HG03460 (cell line): ENCODE results near the gene CLCA4.
"Not testable (repeated sequence)": the region's sequence is repeated elsewhere in the genome, so short reads cannot be mapped to it uniquely, and the experiment has no call there.

ENCODE experiments used
- ATAC-seq: cut with Tn5 transposase; IDR thresholded peaks from one replicate; pipeline ENCODE4 v1.9.1; 2021; ENCODE audit not compliant: unreplicated experiment

Gene CLCA4

GRCh38 chr1:86530211-86530845, 16.6 kb upstream of the CLCA4 start:
- no peak for ATAC-seq

- ATAC-seq, result no peak
These were observed 8.8 kb upstream of the CLCA4 start for GRCh38 chr1:86537928-86538695.

- ATAC-seq, result no peak
These were observed 8.1 kb upstream of the CLCA4 start for GRCh38 chr1:86538775-86539174.

- no peak for ATAC-seq
These were observed 5.0 kb upstream of the CLCA4 start for GRCh38 chr1:86541859-86542258.

GRCh38 chr1:86542631-86543030, 4.2 kb upstream of the CLCA4 start:
- ATAC-seq, result no peak

DNA sequence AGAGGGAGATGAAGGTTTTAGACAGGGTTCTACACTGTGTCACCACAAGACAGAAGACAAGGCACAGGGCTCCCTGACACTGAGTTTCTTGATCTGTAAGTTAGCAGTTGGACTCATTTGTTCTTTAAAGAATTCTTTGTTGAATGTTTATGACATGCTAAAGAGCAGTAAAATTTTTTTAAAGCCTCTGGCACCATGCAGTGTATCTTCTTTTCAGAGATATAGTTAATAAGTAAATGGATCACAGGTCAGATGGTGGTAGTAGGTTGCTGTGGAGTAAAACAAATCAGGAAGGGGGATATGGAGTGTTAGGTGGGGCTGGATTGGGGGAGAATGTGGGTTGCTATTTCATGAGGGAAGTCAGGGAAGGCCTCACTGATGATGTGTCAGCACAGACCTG, 2.0 kb downstream of the CLCA4 start:
- no peak for ATAC-seq

DNA sequence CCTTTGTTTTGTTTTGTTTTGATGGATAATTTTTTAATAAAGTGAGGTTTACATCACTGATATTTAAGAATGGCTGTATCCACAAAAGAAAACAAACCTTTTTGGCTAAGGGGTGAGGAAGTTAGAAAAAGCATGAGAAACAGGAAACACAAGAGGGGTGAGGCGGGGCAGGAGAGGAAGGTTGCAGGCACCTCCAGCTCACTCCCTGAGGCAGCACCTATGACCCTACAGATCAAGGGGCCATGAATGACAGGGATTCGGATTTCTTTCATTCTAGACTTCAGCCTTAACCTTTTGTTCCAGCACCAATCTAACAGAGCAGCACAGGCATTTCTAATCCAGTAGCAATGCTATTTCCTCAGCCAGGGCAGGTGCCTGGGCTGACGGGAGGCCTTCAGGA, 4.4 kb downstream of the CLCA4 start:
- ATAC-seq, result no peak

DNA sequence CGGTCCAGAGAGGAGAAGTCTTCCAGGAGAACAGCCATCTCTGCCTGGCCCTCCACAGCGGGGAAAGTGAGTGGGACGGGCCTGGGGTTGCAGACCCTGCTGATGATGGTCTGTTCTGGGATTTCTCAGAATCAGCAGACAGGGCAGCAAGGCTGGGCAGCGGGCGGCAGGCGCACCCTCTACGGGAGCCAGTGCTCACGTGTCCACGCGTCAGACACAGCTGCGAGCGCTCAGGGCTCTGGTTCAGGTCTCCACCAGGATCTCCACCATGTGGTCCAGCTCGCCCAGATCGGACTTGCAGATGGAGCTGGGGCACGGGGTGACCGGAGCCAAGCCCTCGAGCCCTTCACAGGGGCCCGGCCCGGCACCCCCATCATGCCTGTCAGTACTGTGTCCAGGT, 5.5 kb downstream of the CLCA4 start:
- no peak for ATAC-seq

- ATAC-seq, result no peak
These were observed 10.9 kb downstream of the CLCA4 start for GRCh38 chr1:86557739-86558138.

DNA sequence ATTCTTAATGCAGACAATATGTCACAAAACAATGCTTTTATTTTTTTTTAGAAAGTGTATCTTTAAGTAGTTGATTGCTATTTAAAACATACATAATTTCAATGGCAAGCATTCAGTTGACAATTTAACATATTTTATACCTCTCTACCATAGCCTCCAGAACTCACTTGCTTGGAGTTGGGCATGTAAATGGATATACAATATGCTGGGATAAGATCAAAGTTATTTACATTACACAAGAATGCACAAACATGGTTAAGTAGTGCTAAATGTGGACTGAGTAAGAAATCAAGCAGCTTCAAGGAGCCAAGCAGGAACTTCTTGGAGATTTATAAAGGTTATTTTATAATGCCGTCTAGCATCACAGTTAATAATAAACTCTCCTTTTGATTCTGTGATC, 17.0 kb downstream of the CLCA4 start:
- ATAC-seq, result no peak

- ATAC-seq, result no peak
These were observed 20.5 kb downstream of the CLCA4 start for GRCh38 chr1:86567341-86567740.

- no peak for ATAC-seq
These were observed 21.0 kb downstream of the CLCA4 start for GRCh38 chr1:86567878-86568277.

DNA sequence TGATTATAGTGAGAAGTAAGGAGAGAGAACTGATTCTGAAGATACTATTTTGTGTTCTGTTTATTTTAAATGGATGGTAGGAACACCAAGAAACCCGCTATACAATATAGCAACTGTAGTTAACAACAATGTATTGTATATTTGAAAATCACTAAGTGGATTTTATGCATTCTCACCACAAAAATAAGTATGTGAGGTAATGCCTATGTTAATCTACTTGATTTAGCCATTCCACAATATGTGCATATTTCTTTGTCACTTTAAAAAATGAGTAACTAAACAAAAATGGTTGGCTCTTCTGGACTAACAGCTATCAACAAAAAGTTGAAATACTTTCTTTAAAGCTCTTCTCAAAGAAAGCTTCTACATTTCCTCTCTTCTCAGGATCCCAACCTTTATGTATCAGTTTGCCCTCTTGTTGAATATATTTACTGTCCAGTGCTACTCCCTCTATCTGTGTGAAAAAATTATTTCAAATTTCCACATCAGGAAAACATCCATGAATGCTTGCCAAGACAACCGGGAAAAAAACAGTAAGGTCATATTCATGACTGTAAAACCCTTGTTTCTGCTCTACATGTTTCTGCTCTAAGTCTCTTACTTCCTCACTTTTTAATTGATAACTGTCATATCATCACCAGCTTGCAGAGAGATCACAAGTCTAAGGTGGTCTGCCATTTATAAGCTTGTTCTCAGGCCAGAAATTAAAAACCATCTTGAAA, 27.0 kb downstream of the CLCA4 start:
- no peak for ATAC-seq

DNA sequence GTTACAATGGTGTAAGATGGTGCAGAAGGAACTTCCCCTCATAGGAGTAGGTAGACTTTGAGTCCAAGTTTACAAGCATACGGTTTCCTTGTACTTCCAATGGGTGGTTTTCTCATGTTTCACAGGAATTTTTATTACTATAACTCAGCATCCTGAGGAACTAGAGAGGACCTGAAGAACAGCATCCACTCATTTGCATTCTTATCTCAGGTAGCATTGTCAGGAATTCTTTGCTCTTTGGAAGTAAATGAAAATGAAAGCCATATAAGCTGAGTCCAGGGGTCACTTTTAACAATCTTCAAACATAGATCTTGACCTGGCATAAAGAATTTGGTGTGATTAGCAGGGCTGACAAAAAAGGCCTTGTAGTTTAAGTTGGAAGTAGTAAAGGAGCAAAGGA, 34.4 kb downstream of the CLCA4 start:
- no peak for ATAC-seq

DNA sequence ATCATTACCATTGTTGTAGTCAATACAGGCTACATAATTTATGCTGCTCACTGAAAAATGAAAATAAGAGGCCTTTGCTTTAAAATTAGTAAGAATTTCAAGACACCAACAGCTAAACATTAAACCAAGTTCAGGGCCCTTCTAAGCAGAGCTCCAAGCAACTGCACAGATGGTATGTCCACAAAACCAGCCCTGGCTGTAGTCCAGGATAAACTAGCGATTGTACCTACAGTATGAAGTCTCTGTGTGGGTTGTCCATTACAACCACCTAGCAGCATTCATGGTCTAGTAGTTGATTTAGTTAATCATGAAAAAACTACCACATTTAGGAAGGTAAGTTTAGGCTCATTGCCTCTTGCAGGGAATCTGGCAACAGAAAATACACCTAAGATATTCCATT, 35.3 kb downstream of the CLCA4 start:
- ATAC-seq, result no peak

- no peak for ATAC-seq
These were observed 36.2 kb downstream of the CLCA4 start for GRCh38 chr1:86583032-86583431.

GRCh38 chr1:86583593-86583992, 36.7 kb downstream of the CLCA4 start:
- ATAC-seq, result no peak

DNA sequence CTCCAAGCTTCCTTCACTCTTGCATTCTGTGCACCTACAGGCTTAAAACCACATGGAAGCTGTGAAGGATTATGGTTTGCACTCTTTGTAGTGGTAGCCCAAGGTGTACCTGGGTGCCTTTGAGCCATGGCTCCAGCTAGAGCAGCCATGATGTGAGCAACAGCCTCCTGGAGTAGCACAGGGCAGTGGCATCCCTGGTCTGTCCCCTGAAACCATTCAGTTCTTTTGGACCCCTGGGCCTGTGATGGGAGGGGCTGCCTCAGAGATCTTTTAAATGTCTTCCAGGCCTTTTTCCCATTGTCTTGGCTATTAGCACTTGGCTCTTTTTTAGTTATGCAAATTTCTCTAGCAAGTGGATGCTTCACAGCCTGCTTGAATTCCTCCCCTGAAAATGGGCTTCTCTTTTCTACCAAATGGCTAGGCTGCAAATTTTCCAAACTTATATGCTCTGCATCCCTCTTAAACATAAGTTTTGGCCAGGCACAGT, 47.4 kb downstream of the CLCA4 start:
- ATAC-seq, result no peak

DNA sequence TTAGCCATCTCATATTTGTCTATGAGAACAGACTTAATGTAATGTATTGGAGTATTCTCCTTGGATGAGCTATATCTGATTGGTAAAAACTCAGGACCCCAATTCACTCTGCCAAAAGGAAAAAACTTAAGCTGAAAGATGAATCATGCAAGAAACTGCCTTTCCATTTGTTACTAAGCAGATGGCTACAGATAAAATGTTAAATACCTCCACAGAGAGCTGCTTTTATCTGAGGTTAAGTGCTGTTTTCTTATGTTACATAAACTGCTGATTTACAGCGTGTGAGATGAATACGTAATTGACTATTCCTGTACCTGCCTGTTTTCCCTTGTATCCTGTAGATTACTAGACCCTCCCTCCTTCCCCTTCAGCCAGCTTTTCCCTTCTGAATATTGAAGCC, 49.3 kb downstream of the CLCA4 start:
- no peak for ATAC-seq

DNA sequence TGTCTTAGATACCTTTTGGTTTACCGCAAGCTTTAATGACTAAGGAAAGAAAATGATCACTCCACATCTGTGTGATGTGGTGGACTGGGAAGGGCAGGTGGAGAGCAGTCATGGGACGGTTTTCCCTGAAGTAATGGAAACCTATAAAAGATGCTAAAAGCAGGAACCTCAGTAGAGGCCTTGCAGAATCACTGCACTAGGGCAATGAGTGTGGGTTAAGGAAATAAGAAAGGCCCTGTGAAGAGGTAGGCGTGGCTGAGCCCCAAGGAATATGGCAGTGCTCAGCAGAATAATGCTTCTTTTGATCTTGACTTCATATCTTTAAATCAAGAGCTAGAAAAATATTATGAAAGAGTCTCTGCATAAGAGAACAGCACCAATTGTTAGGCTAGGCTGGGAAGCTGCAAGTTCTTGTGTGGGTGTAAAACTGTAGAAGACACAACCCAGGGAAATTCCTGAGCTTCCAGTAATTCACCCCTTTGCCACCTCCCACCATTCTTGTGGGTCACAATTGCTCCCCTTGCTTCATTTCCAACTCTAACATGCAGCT, 49.9 kb downstream of the CLCA4 start:
- no peak for ATAC-seq

DNA sequence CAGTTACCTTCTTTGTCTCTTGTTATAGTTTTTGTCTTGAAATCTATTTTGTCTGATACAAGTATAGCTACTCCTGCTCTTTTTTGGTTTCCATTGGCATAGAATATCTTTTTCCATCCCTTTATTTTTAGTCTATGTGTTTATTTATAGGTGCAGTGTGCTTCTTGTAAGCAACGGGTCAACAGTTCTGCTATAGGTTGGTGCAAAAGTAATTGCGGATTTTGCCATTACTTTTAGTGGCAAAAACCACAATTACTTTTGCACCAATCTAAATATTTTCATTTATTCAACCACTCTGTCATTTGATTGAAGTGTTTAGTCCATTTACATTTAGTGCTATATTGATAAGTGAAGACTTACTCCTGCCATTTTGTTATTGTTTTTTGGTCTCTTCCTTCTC, 59.2 kb downstream of the CLCA4 start:
- not testable (repeated sequence) for ATAC-seq

DNA sequence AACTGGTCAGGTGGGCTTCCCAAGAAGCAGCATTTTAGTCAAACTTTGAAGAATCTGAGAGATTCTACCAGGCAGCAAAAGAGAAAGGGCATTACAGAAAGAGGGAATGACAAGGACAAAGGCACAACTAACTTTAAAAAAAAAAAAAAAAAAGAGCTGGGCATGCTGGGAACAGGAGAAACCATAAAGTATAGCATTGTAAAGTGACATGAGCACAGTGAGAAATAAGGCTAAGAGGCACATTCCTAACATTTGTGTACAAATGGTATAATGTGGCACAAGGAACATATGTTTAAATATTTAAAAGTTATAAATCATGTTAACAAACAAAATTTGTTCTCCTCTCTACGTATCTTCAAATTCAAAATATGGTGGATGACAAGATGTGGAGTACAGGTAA, 69.6 kb downstream of the CLCA4 start:
- no peak for ATAC-seq
